NCI-H510A (cell line): Measurements from ENCODE around the gene C3orf18.

Experiments used
- DNase-seq: peaks from one replicate; lab custom pipeline; 2025; lab: John Stamatoyannopoulos, UW

Gene C3orf18

DNA sequence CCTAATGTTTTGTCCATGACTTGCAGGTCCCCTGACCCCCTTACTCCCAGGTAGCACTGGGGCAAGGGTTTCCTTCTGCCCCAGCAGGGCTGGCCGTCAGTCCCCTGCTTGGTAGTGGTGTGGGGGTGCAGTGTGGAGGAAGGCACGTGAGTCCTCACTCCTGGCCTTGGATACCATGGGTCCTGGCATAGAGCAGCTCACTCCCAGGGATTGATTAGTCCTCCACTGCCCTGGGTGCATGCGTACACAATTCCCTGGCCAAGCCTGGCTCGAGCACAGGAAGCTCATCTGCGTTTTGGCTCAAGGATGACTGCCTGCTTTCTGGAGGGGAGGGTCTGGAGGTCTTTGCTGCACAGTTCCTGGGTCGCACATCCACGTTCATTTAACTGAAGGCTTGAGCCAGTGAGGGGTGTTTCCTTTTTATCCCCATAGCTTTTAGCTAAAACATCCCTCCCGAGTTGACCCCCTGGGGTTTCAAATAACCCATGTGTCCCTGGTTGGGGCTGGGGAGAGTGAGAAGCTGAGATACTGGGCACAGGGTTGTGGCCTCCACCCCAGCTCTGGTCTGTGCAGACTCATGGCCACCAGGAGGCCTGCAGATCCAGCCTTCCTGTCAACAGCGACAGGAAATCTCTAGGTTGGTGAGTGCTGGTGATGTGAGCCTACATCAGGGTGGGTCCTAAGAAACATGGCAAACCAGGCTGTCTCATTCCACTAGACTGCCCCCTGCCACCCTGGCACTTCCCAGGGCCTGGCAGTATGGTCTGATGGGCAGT, 13.3 kb upstream of the C3orf18 start:
- DNase-seq, result no peak

DNA sequence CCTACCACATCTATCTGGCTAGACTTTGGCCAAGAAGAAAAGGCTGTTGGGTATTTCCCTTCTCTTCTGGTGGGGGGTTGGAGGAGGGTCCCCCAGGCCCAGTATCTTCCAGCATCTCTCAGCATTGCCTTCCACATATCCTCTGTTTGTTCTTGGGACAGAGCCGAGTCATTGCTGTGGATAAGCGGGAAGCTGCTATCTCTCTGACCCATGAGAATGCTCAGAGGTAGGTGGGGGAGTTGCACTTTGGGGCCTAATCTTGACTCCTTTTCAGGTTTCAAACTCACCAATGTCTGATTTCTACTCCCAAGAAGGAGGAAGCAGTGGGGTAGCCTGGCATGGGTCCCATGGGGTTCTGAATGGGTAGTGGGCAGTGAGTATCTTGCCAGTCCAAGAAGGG, 9.8 kb upstream of the C3orf18 start:
- no peak for DNase-seq

DNA sequence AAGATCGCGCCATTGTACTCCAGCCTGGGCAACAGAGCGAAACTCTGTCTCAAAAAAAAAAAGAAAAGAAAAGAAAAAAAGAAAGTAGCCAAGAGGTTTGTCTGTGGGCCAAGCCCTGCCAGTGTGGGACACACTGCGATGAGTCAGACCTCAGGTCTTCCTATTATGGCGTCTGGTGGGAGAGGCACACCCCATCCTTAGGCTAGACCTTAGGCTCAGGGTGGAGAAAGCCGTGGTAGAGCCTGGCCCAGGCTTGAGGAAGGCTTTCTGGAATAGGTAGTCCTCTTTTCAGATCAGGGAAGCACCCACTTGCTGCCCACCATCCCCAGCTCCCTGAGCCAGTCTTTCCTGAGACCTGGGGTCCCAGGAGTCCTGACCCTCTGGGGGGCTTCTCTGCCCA, 7.8 kb upstream of the C3orf18 start:
- no peak for DNase-seq

DNA sequence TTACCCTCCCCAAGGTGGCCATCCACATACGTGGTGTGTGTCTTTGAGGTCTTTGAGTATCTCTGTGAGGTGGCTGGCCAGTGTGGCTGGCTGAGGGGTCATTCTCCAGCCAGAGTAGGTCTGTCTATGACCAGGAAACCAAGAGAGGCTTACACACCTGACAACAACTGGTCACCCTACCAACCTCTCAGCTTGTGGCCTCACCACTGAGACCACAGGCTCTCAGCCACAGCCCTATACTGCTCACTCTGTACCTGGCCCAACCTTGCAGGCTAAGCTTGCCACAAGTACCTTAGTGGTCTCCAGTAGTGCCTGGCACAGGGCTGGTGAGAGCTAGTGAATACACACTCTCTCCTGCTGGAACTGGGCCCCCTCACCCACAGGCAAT, 6.9 kb upstream of the C3orf18 start:
- DNase-seq, result no peak

DNA sequence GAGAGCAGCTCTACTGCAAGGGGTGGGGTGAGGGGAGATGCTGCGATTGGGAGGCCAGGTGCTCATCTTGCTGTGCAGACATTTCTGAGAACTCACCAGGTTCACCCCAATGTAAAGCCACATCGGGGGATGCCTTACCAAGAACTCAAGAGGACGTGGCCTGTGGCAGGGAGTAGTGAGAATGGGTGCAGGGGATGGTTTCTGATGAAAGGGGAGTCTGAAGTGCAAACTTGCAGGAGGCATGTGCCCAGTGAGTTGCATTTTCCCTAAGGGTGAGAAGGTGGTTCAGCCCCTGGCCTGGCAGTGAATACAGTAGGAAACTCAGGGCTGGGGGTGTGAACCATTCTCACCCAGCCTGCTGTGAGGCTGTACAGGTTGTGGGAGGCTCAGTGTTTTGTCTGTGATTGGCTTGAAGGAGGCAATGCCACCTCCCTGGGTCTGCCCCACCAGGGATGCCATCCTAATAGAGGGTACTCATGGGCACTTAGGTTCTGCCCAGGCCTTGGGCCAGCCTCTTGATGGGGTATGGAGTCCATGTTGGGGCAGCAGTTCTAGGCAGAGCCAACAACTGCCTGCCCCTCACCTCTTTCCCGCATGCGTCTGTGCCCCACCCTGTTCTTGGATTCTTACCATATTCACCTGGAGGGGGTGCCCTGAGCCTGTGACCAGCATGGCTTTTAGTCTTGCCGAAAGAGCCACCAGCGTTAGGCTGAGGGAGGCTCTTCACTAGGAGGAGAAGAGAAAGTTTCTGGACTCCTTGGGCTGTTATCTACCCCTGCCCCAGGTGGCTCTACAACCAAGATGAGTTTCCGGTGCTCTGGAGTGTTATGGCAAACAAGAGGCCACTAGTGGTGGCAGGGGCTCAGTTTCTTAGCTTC, 6.3 kb upstream of the C3orf18 start:
- no peak for DNase-seq

DNA sequence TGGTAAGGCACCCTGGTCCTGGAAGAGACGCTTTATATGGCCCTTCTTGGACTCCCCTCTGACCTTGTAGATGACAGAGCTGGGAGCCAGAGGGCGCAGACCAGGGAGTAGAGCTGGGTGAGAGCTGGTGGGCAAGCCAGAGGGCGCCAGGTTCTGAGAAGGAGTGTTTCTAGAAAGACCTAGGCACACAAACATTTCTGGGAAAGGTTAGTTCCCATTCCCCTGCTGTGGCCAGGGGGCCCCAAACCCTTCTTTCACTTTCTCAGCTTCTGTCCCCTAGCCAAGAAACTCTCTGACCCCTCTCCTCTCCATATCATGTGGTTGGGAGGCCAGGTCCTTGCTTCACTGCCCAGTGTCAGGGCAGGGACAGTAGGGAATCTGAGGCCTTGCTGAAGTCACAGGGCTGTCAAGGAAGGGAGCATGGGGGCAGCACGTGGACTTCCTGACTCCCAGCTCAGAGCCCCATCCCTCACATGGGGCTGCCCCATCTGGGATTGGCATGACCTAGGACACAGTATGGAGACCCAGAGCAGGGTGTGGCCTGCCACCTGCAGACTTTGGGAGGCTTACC, 5.3 kb upstream of the C3orf18 start:
- no peak for DNase-seq

DNA sequence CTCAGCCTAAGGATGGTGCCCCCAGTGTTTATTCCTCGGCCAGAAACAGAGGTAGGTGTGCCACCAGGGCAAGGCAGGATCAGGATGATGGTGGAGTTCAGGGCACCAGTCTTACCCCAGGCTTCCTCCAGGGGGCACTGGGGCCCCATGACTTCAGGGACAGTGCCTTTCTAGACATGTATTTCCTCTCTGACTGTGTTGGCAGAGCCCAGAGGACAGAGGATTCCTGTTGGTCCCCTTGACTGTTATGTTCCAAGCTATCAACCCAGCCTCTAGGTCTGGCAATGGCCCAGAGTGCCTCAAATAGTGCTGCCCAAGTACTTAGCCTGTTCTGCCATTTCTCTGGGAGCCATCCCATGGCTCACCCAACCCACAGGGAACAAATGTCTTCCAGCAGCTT, 4.6 kb upstream of the C3orf18 start:
- no peak for DNase-seq

DNA sequence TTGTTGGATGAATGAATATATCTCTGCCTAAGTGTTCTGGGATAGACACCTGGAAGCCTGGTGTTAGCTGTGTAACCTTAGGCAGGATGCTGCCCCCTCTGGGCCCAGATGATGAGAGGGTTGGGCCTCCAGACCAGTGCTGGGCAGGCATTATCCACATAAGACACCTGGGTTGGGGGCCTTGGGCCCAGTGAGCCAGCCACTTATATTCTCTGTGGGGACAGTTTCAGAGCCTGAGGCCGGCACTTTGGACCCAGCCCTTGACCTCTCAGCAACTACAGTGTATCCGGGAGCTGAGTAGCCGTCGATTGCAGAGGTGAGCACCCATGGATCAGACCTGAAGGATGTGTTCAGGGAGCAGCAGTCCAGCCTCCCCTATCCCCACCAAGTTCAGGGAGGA, 3.9 kb upstream of the C3orf18 start:
- no peak for DNase-seq

DNA sequence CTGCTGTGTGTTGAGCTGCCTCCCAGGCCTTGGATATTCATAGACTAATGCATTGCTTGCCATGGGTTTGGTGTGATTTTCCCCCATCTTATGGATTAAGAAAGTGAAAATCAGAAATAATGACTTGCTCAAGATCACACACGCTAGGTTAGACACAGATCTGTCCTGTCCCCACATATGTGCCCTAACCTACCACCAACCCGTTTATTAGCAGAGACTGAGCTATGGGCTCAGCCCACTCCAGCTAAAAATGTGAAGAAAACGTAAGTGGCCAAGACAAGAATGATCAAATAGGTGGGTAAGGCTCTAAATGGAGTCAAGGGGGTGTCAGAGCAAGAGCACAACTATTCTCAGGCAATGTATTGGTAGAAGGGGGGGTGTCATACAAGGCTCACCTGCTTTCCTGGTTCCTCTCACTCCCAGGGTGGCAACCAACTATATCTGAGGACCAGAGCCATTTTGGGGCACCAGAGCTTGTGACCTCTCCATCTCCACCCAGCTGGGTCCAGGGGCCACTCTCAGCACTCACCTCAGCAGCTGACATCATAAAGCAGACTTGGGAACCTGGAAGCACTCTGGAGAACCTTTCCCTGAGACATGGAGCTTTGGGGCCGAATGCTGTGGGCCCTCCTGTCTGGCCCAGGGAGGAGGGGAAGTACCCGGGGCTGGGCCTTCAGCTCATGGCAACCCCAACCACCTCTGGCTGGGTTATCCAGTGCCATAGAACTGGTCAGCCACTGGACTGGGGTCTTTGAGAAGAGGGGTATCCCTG, 3.1 kb upstream of the C3orf18 start:
- DNase-seq, result no peak

DNA sequence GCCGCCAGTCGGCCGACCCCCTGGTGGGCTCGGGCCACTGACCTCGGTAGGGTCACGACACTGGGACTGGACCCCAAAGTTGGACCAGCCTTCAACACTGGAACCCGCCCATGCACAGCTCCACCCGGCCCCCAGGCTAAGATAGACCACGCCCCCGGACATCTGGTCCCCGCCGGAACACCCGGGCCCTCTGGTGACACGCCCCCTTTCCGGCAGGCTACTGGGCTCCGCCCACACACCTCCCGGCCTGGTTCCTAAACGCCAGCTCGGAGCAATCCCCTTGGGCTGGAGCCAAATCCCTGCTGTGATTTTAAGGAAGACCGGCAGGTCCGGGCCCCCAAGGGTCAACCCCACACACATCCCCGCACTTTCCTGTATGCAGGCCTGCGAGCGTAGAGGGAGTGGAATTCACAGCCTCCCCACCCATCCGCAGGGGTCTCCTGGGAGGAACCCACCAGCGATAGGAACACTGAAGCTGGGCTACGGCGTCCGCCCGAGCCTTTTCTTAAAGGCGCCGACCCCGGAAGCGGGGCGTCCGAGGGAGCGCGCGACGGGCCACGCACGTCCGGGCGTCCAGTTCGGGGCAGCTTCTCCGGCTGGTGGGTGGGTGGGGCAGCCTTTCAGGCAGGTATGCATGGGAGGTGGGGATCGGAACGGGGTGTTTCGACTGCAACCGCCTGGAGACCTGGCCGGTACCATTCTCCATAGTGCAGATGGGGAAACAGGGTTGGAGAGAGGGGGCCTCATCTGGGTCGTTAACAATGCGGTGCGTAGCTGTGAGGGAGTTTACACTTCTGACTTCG, 1.6 kb upstream of the C3orf18 start, which contains the start of gene HEMK1:
Gene HEMK1 (plus strand): TSS at position 576 of the 803 bp plus-strand sequence. CDS start 1,583 bp downstream, outside the sequence.
- peak; percentile 85 for DNase-seq

DNA sequence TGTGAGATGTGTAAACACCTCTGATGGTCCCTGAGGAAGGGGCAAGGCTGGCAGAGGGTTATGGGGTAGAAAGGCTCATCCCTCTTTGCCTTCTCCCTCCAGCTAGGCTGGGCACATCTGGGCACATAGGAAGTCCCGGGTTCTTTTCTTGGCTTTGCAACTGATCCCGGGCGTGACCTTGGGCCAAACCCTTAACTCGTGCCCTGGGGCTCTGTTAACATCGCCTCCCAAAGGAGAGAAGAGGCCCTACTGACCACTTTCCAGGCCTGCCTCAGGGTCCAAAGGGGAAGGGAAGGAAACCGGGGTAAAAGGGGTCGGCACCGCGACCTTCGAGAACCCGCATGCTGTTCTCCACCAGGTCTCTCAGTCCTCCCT, 549 bp downstream of the C3orf18 start:
- no peak for DNase-seq

DNA sequence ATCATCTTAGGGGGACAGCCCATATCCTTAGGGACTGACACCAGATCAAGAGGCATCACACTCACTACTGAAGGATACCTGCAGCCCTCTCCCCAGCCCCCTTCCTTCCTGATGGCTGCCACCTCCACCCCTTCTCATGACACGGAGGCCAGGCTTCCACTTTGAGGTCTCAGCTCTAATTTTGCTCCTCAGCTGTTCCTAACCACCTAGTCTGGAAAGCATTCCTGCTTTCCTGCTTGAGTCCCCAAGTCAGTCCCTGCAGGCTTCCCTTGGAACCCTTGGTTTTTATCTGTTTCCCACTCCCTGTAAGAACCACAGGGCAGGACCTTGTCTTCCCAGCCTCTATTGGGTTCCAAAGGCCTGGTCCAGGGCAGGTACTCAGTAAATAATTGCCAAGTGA, 3.2 kb downstream of the C3orf18 start:
- DNase-seq, result no peak

DNA sequence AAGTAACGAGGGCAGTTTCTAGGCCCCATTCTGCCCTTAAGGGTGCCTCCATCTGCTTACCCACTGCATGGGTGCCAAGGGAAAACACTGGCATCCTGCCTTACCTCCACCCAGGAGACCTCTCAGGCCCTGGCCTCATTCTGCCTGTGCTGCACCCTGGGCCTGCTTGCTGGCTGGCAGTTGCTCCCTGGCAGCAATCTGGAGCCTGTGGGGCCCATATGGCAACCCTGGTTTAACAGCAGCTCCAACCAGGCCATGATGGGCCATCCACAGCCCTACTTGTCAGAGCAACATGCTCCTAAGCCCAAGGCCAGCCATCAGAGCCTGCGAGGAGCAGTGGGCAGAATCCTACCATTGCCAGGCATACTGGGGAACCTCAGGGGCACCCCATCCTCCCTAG, 3.7 kb downstream of the C3orf18 start:
- no peak for DNase-seq

DNA sequence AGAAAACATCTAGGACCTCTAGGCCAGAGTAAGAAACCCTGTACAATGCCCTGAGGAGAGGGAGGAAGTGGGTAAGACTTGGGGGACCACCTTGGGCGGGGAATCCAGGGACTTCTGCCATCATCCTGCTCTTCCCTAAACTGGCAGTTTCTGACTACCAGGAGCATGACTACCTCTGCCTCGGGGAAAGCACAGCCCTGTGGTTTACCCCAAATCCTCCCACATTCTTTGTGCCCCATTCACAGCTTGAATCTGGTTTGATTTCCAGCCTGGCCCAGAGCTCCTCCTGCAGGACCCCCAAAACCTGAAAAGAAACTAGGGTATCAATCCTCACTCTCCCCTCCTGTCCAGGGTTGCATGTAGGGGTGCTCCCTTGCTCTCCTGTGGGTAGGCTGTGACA, 4.7 kb downstream of the C3orf18 start:
- DNase-seq, result no peak

DNA sequence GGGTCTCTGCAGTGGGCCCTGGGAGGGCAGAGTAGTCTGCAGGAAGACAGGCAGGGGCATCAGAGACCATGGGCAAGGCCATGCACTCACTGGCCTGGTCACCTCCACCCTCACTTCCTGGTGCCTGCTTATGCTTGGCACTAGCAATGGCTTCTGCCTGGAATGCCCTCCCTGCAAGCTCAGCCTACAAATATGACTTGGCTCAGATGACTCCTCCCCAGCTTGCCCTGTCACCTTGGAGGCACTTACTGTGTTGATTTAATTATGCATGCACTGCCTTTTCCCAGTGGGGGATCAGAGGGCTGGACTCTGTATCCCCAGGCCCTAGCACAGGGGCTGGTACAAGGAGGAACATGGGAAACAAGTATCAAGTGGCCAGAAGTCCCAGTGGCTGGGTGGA, 7.8 kb downstream of the C3orf18 start:
- DNase-seq, result no peak

DNA sequence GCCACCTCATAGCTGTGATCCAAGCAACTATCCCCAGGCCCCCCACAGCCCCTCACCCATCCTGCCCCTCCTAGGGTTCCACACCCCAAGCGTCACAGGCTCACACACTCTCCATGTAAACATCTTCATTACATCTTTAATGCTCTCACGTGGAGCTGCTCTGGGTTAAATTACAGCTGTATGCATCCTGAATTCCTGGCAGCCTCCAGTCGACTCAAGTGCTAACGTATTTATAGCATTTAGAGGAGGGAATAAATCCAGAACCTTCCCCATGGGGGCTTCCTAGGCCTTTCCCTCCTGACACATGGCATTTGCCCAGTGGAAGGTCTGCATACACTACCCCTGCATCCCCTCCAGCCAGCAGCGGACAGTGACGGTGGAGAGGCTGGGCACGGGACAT, 9.6 kb downstream of the C3orf18 start:
- no peak for DNase-seq

DNA sequence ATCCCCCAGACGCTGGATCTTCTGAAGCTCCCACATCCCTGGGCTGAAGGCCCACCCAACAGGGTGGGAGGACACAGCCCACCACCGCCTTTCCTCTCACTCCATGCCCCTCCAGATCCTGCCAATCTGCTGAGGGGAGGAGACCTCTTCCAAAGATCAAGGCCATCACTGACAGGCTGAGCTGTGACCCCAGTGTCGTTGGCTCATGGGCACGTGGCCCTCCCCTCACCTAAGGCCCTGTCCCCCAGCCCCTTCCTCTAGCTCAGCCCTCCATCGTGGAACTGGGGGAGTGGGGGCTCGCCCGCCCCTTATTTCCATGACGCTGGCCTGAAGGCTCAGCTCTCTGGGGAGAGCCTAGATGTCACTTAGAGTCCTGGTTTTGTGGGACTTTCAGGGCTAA, 10.4 kb downstream of the C3orf18 start:
- DNase-seq, result no peak

DNA sequence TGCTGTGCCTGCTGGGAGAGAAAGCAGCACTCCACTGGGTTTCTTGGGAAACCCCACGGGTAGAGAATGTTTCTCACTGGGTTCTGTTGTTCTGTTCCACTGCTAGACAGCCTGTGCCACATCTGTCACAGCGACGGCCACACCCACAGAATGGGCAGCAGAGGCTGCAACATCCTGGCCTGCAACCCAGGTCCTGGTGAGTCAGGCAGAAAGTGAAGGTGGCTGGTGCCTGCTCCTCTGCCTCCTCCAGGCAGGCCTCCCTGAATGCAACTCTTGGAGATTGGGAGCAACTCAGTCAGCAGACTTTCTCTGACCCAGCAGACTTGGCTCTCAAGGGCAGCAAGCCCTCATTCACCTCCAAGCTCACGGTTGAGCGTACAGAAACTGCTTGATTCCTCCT, 13.0 kb downstream of the C3orf18 start:
- no peak for DNase-seq

DNA sequence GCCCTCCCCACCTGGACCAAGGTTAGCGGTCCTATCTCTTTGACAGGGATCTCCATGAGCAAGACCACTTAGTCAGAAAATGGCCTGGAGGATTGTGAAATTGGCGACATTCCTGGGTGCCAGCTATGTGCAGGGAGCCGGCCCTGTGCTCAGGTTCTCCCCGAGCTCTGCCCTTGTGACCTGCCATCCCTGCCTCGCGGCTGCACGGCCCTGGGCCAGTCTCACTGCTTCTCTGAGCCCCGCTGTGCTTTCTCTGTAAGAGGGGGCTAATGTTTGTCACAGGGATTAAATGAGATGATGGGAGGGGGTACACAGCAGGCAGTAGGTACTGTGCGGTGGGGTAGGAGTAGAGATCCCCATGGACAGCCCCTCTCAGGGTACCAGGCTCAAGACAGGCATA, 14.9 kb downstream of the C3orf18 start:
- DNase-seq, result no peak

DNA sequence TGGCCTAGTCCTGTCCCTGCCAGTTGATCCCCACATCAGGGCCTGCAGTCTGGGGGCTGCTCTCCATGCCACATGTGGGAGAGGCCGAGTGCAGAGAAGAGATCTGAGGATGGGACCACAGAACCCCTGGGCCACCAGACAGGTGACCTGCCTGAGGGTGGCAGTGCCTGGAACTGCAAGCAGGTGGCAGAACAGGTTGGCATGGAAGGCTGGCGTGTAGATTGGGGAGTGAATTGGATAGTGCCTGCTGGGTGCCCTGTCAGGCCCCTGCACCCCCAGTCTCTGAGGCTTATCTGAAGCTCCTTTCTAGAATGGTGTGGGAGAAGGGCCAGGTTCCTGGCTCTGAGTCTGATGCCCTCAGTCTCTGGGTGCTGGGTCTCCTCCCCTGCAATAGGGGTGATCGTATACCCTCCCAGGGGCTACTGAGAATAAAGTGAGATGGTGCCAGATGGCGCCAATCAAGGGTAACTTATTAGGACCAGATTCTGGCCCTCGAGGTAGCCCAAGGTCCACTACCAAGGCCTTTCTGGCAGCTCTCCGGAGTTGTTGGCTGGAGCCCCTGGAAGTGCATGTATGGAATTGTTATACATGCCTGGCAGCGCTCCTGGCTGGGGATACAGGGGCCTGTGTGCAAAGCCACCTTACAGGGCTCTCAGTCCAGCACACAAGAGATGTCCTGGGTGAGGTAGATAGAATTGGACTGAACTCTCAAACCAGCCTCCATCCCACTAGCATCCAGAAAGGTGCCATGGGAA, 15.7 kb downstream of the C3orf18 start:
- DNase-seq, result no peak
